OCI-LY3 (cell line): ENCODE measurements around the gene SYT6.

Experiments
- H2AFZ ChIP-seq: fragments of 200-600, 300-600 bp; shearing (Covaris generic); 2 replicates; pipeline ENCODE4 v1.6.0; 2014; ENCODE audit warnings: antibody characterized with exemption, low read depth, low read length
- H3K27ac ChIP-seq: fragments of 200-600, 300-600 bp; sonication (generic); 2 replicates; pipeline ENCODE4 v1.5.1; 2014; ENCODE audit warnings: mild to moderate bottlenecking, low read length, moderate library complexity, mixed read lengths
- H3K27me3 ChIP-seq: fragments of 200-600, 300-600 bp; sonication (generic); 2 replicates; pipeline ENCODE4 v1.6.1; 2014; ENCODE audit warnings: low read depth, low read length, mixed read lengths
- H3K36me3 ChIP-seq: fragments of 200-600, 300-600 bp; sonication (generic); replicated peaks from 2 replicates; pipeline ENCODE3; 2014; ENCODE audit warnings: low read depth, low read length, mixed read lengths
- H3K4me1 ChIP-seq: fragments of 300-600, 200-600 bp; sonication (generic); 2 replicates; pipeline ENCODE4 v1.6.1; 2014; ENCODE audit warnings: low read length, mixed read lengths
- H3K4me2 ChIP-seq: fragments of 200-600, 300-600 bp; sonication (generic); 2 replicates; pipeline ENCODE4 v1.6.1; 2014; ENCODE audit warnings: low read length, mixed read lengths
- H3K4me3 ChIP-seq: fragments of 300-600, 200-600 bp; sonication (generic); 2 replicates; pipeline ENCODE4 v1.5.1; 2014; ENCODE audit warnings: antibody characterized with exemption, mild to moderate bottlenecking, low read length, moderate library complexity
- H3K79me2 ChIP-seq: fragments of 300-600, 200-600 bp; shearing (Covaris generic); 2 replicates; pipeline ENCODE4 v1.6.1; 2014; ENCODE audit warnings: mild to moderate bottlenecking, low read length, mixed read lengths
- H3K9ac ChIP-seq: fragments of 300-600, 200-600 bp; shearing (Covaris generic); 2 replicates; pipeline ENCODE4 v1.6.0; 2014; ENCODE audit warnings: mild to moderate bottlenecking, low read length, moderate library complexity
- H3K9me3 ChIP-seq: fragments of 200-600, 300-600 bp; shearing (Covaris generic); 2 replicates; pipeline ENCODE4 v1.6.1; 2014; ENCODE audit warnings: low read length, mixed read lengths; ENCODE audit not compliant: insufficient read depth
- H4K20me1 ChIP-seq: fragments of 200-600, 300-600 bp; sonication (generic); 2 replicates; pipeline ENCODE4 v1.6.1; 2016; ENCODE audit warnings: low read length, mixed read lengths; ENCODE audit not compliant: insufficient read depth
- EZH2phosphoT487 ChIP-seq: fragments of 200-600 bp; shearing (Covaris generic); IDR thresholded peaks from 2 replicates; pipeline ENCODE4 v1.6.1; 2018; ENCODE audit warnings: antibody characterized with exemption, mixed run types, low read depth
- TF ChIP-seq, protein P1 (sequence below): fragments of 200-600, 300-600 bp; sonication (generic); IDR thresholded peaks from 2 replicates; pipeline ENCODE4 v1.5.1; 2014; ENCODE audit warnings: antibody characterized with exemption, low read length, low read depth

Gene SYT6

GRCh38 chr1:114150016-114150415, 3.7 kb downstream of the SYT6 start:
- Histone ChIP-seq H4K20me1 (no peaks in the 10 kb centered on the region), H3K27ac (no peak overlapping the region), H3K9me3 (no peaks in the 10 kb centered on the region), H3K4me2 (no peak overlapping the region), H3K9ac (no peak overlapping the region), H2AFZ (no peak overlapping the region), H3K4me3 (no peak overlapping the region), H3K79me2 (no peaks in the 10 kb centered on the region), H3K36me3 (no peaks in the 10 kb centered on the region), H3K27me3 (no peaks in the 10 kb centered on the region), H3K4me1 (no peaks in the 10 kb centered on the region)
- TF ChIP-seq EZH2phosphoT487, result no peak

DNA sequence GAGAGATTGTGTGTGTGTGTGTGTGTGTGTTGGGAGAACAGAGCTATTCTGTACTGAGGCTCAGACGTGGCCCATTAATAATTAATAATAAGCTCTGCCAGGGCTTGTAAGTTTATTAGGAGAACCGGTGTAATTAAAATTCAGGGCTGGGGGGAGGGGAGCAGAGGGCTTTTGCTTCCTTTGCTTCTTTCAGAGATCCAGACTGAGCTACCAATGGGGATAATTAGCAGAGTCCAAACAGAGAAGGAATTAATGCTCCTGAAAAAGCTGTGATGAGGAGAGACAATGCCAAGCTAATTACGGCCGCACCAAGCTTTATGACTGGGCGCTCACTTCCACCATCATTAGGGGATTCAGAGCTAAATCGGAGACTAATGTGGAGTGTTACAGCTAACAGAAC, 4.5 kb downstream of the SYT6 start:
- Histone ChIP-seq H3K9me3 (no peaks in the 10 kb centered on the region), H3K4me2 (no peak overlapping the region), H3K4me3 (no peak overlapping the region), H3K4me1 (no peaks in the 10 kb centered on the region), H3K36me3 (no peaks in the 10 kb centered on the region), H3K27ac (no peak overlapping the region), H4K20me1 (no peaks in the 10 kb centered on the region), H3K9ac (no peak overlapping the region), H3K27me3 (no peaks in the 10 kb centered on the region), H3K79me2 (no peaks in the 10 kb centered on the region), H2AFZ (no peak overlapping the region)
- no peak for TF ChIP-seq EZH2phosphoT487
- TF ChIP-seq, protein P1, sequence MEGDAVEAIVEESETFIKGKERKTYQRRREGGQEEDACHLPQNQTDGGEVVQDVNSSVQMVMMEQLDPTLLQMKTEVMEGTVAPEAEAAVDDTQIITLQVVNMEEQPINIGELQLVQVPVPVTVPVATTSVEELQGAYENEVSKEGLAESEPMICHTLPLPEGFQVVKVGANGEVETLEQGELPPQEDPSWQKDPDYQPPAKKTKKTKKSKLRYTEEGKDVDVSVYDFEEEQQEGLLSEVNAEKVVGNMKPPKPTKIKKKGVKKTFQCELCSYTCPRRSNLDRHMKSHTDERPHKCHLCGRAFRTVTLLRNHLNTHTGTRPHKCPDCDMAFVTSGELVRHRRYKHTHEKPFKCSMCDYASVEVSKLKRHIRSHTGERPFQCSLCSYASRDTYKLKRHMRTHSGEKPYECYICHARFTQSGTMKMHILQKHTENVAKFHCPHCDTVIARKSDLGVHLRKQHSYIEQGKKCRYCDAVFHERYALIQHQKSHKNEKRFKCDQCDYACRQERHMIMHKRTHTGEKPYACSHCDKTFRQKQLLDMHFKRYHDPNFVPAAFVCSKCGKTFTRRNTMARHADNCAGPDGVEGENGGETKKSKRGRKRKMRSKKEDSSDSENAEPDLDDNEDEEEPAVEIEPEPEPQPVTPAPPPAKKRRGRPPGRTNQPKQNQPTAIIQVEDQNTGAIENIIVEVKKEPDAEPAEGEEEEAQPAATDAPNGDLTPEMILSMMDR, result no peak

- no peak overlapping the region for H3K27ac ChIP-seq
- no peak overlapping the region for H3K9ac ChIP-seq
- no peaks in the 10 kb centered on the region for H3K4me1 ChIP-seq
- no peak overlapping the region for H3K4me2 ChIP-seq
- H3K4me3 ChIP-seq, result no peak overlapping the region
- H3K9me3 ChIP-seq, result no peaks in the 10 kb centered on the region
- H3K79me2 ChIP-seq, result no peaks in the 10 kb centered on the region
- no peak for TF ChIP-seq EZH2phosphoT487
- TF ChIP-seq, protein P1, result no peak
- H2AFZ ChIP-seq, result no peak overlapping the region
- H3K27me3 ChIP-seq, result no peaks in the 10 kb centered on the region
- H3K36me3 ChIP-seq, result no peaks in the 10 kb centered on the region
- H4K20me1 ChIP-seq, result no peaks in the 10 kb centered on the region
These were observed 8.0 kb downstream of the SYT6 start for GRCh38 chr1:114145504-114146151.

DNA sequence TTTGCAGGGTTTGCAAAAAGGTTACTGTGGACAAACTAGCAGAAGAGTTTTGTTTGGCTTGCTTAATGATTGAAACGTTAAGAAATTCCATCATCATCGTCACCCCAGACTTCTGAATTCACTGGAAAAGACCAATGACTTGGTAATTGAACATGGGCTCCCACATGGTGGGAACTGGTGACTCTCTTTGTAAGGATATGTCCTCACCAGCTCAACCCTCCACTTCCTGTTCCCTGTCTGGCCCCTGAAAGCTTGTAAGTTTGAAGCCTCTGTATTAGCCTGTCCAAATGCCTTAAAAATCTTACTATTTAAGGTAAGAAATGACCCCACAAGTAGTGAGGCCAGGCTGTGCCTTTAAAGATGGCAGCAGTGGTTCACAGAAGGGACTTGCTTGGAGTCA, 9.7 kb downstream of the SYT6 start:
- H3K36me3 ChIP-seq, result no peaks in the 10 kb centered on the region
- H3K4me1 ChIP-seq, result no peaks in the 10 kb centered on the region
- H3K79me2 ChIP-seq, result no peaks in the 10 kb centered on the region
- no peak overlapping the region for H3K4me2 ChIP-seq
- no peak overlapping the region for H2AFZ ChIP-seq
- no peak for TF ChIP-seq EZH2phosphoT487
- TF ChIP-seq, protein P1, result no peak
- H3K27me3 ChIP-seq, result no peaks in the 10 kb centered on the region
- H3K4me3 ChIP-seq, result no peak overlapping the region
- no peaks in the 10 kb centered on the region for H3K9me3 ChIP-seq
- no peak overlapping the region for H3K9ac ChIP-seq
- no peak overlapping the region for H3K27ac ChIP-seq
- no peaks in the 10 kb centered on the region for H4K20me1 ChIP-seq
